PC-9 (cell line): ENCODE results near the gene SLC39A9. TPM values are rescaled to one million over a fixed set of nuclear protein-coding genes. Genes with fewer than 3 reads are reported as not detected.

Experiments
- BruUV-seq: library from RNA; stranded (reverse); fragments of 400-500 nt; replicated peaks from 2 replicates; lab custom pipeline; 2021; lab: Mats Ljungman, UMichigan
- CTCF ChIA-PET: fragments of 300-600 bp; sonication (Branson Sonifier 250); formaldehyde crosslinking; loops from one replicate; lab custom pipeline; 2022; ENCODE audit warnings: antibody characterized with exemption; lab: Charles Lee
- POLR2A ChIA-PET: fragments of 300-600 bp; sonication (Branson Sonifier 250); formaldehyde crosslinking; loops from one replicate; lab custom pipeline; 2022; ENCODE audit warnings: antibody characterized with exemption; ENCODE audit not compliant: unreplicated experiment; lab: Charles Lee
- DNase-seq, 2 experiments: peaks; one replicate each; pipeline versions ENCODE4 v3.0.0 to v3.0.0-alpha.2; 2015 to 2022; ENCODE audit warnings: mixed read lengths in 1 of 2
- H2AFZ ChIP-seq: fragments of 200-600 bp; sonication (generic); 2 replicates; pipeline ENCODE4 v1.8.1; 2017; ENCODE audit warnings: antibody characterized with exemption
- H3F3A ChIP-seq: fragments of 200-600 bp; sonication (generic); 2 replicates; pipeline ENCODE4 v1.8.1; 2017; ENCODE audit warnings: antibody characterized with exemption, mild to moderate bottlenecking, low read depth; ENCODE audit not compliant: insufficient read depth
- H3K27ac ChIP-seq: fragments of 200-600 bp; sonication (generic); 2 replicates; pipeline ENCODE4 v1.6.1; 2016; ENCODE audit warnings: mixed run types
- H3K27me3 ChIP-seq: fragments of 200-600 bp; sonication (generic); 2 replicates; pipeline ENCODE4 v1.6.1; 2016; ENCODE audit warnings: low read depth, mixed run types; ENCODE audit not compliant: insufficient read depth
- H3K36me3 ChIP-seq: fragments of 200-600 bp; sonication (generic); 2 replicates; pipeline ENCODE4 v1.6.1; 2016; ENCODE audit warnings: low read depth, mixed run types
- H3K4me1 ChIP-seq: fragments of 200-600 bp; sonication (generic); replicated peaks from 2 replicates; pipeline ENCODE4 v1.6.1; 2016; ENCODE audit warnings: mixed run types; ENCODE audit not compliant: insufficient read depth
- H3K4me2 ChIP-seq: fragments of 200-600 bp; sonication (generic); 2 replicates; pipeline ENCODE4 v1.6.1; 2017; ENCODE audit warnings: mixed run types
- H3K4me3 ChIP-seq: fragments of 200-600 bp; sonication (generic); 2 replicates; pipeline ENCODE4 v1.6.1; 2016; ENCODE audit warnings: mixed run types
- H3K79me2 ChIP-seq: fragments of 200-600 bp; sonication (generic); 2 replicates; pipeline ENCODE4 v1.6.1; 2017; ENCODE audit warnings: low read depth, mixed run types
- H3K9me2 ChIP-seq: fragments of 200-600 bp; sonication (generic); 2 replicates; pipeline ENCODE4 v1.8.1; 2017; ENCODE audit warnings: mild to moderate bottlenecking; ENCODE audit not compliant: insufficient read depth
- H3K9me3 ChIP-seq: fragments of 200-600 bp; sonication (generic); 2 replicates; pipeline ENCODE4 v1.8.1; 2016; ENCODE audit warnings: low read depth; ENCODE audit not compliant: insufficient read depth
- H4K20me1 ChIP-seq: fragments of 200-600 bp; sonication (generic); 2 replicates; pipeline ENCODE4 v1.8.1; 2017; ENCODE audit not compliant: insufficient read depth
- EZH2 ChIP-seq: fragments of 200-600 bp; sonication (generic); IDR thresholded peaks from 2 replicates; pipeline ENCODE4 v1.8.0; 2017; ENCODE audit warnings: antibody characterized with exemption, low read depth
- intact Hi-C: fragments of 100-400 bp; cut with micrococcal nuclease; formaldehyde crosslinking; loops from one replicate; pipeline ENCODE4 v1.10.0; 2022; ENCODE audit not compliant: unreplicated experiment
- total RNA-seq: library from RNA; stranded (reverse); gene quantifications from 2 replicates; pipeline ENCODE4 v1.2.3, GENCODE V29; 2021
- TF ChIP-seq, protein P1 (sequence below): fragments of 200-600 bp; sonication (generic); conservative IDR thresholded peaks from 2 replicates; pipeline ENCODE4 v1.6.1; 2017; ENCODE audit warnings: mixed run types, antibody characterized with exemption, mild to moderate bottlenecking, moderate library complexity

SLC39A9 gene
- total RNA-seq, 1 experiment from 2014 or later = 95.1 TPM

DNA sequence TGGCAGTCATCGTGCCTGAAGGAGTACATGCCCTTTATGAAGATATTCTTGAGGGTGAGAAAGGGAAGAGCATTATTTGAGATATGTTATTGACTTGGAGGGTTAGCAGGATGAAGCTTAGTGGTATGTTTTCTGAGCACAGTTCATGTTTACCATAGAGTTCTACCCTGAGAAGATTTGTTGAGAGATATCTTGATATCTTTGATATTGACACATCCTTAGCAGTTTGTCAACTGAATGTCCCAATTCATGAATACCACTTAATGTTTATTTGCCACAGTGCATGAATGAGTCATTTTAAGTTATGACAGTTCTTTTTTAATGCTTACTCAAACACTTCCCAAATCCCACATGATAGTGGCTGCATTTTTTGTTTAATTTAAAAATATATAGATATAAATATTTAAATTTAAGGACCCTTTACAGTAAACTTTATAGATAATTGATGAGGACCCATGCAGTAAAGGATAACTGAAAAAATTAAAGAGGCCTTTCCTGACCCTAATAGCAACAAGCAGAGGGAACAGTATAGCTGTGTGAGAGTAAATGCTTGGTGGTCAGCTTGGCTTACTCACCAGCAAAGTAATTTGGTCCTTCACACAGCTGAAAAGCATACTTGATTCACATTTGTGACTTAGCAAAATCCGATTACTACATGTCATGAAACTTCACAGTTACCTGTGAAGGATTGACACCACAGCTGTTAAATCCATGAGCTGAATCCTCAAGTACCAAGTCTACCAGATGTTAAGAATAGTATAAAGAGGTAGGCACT, 25.8 kb downstream of the SLC39A9 start:
- H3K79me2 ChIP-seq = peaks cover 35% of the 10 kb centered on the region

DNA sequence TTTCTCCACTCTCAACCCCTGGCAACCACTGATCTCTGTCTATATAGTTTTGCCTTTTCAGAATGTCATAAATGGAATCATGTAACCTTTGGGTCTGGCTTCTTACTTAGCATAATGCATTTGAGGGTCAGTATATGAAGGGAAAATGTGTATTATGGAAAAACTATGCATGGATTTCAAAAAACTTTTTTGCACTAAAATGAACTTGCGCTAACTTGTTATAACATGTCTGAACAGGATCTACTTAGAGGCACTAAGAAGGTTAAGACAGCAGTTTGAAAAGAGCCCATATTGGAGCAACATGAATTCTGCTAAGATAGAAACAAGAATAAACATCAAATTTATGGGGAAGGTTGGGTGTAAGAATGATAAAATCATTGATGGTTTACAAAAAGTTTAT, 29.1 kb downstream of the SLC39A9 start:
- Histone ChIP-seq H4K20me1 (peaks cover 28% of the 10 kb centered on the region), H3K79me2 (peaks cover 29% of the 10 kb centered on the region), H2AFZ (no peak overlapping the region), H3K4me1 (no peaks in the 10 kb centered on the region), H3F3A (no peaks in the 10 kb centered on the region), H3K36me3 (peaks cover 19% of the 10 kb centered on the region; the same call in 1 of the 2 replicates), H3K4me2 (no peak overlapping the region), H3K27me3 (no peaks in the 10 kb centered on the region), H3K9me3 (no peaks in the 10 kb centered on the region), H3K27ac (no peak overlapping the region), H3K9me2 (no peaks in the 10 kb centered on the region), H3K4me3 (no peak overlapping the region)
- intact Hi-C loops = no loop called here
- no peak for DNase-seq
- ChIA-PET CTCF (no interaction called here), POLR2A (no interaction called here)
- no TSS peak for BruUV-seq
- TF ChIP-seq, protein P1, sequence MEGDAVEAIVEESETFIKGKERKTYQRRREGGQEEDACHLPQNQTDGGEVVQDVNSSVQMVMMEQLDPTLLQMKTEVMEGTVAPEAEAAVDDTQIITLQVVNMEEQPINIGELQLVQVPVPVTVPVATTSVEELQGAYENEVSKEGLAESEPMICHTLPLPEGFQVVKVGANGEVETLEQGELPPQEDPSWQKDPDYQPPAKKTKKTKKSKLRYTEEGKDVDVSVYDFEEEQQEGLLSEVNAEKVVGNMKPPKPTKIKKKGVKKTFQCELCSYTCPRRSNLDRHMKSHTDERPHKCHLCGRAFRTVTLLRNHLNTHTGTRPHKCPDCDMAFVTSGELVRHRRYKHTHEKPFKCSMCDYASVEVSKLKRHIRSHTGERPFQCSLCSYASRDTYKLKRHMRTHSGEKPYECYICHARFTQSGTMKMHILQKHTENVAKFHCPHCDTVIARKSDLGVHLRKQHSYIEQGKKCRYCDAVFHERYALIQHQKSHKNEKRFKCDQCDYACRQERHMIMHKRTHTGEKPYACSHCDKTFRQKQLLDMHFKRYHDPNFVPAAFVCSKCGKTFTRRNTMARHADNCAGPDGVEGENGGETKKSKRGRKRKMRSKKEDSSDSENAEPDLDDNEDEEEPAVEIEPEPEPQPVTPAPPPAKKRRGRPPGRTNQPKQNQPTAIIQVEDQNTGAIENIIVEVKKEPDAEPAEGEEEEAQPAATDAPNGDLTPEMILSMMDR = no peak
- no peak for TF ChIP-seq EZH2

More for the DNA sequence above, 25.8 kb downstream of the SLC39A9 start:
- BruUV-seq = no TSS peak
- Histone ChIP-seq H3K4me3 (no peak overlapping the region), H3K27ac (no peak overlapping the region), H3F3A (no peaks in the 10 kb centered on the region), H3K4me2 (no peak overlapping the region), H3K36me3 (peaks cover 19% of the 10 kb centered on the region; the same call in 1 of the 2 replicates), H2AFZ (no peak overlapping the region), H4K20me1 (peaks cover 31% of the 10 kb centered on the region), H3K4me1 (no peaks in the 10 kb centered on the region), H3K9me3 (no peaks in the 10 kb centered on the region), H3K9me2 (no peaks in the 10 kb centered on the region), H3K27me3 (no peaks in the 10 kb centered on the region)
- CTCF ChIA-PET = no interaction called here
- DNase-seq = peak in 1 of 2 experiments; percentile 45
- intact Hi-C loops = no loop called here
- no peak for TF ChIP-seq EZH2
- TF ChIP-seq, protein P1 = no peak
- POLR2A ChIA-PET = interaction anchor here (0.7 kb wide), 1 partner anchor 37 kb away, joined by 3 read pairs; no protein-coding TSS in a partner anchor

DNA sequence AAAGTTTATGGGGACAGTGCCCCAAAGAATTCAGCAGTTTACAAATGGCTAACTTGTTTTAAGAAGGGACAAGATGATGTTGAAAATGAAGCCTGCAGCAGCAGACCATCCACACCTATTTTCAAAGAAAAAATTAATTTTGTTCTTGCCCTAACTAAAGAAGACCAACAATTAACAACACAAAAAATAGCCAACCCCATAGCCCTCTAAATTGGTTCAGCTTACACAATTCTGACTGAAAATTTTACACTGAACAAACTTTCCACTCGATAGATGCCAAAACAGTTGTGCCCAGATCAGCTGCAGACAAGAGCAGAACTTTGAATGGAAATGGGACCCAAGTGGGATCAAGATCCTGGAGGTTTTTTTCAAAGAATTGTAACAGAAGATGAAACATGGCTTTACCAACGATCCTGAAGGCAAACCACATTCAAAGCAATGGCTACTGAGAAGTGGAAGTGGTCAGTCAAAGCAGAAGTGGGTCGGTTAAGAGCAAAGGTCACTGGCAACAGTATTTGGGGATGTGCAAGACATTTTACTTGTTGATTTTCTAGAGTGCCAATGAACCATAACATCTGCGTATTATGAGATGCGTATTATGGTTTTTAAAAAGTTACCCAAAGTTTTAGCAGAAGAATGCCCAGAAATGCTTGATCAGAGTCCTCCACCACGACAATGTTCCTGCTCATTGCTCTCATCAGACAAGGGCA, 30.0 kb downstream of the SLC39A9 start:
- H3K4me2 ChIP-seq = no peak overlapping the region
- H3K9me3 ChIP-seq = no peaks in the 10 kb centered on the region
- H3K4me1 ChIP-seq = no peaks in the 10 kb centered on the region
- no peaks in the 10 kb centered on the region for H3K27me3 ChIP-seq
- H2AFZ ChIP-seq = no peak overlapping the region
- intact Hi-C loops = no loop called here
- H3F3A ChIP-seq = no peaks in the 10 kb centered on the region
- peaks cover 25% of the 10 kb centered on the region for H4K20me1 ChIP-seq
- CTCF ChIA-PET = no interaction called here
- POLR2A ChIA-PET = interaction anchor here (0.7 kb wide), 1 partner anchor 19 kb away, joined by 5 read pairs; no protein-coding TSS in a partner anchor
- H3K9me2 ChIP-seq = no peaks in the 10 kb centered on the region
- no peak overlapping the region for H3K27ac ChIP-seq
- H3K4me3 ChIP-seq = no peak overlapping the region
- no peak for DNase-seq
- peaks cover 34% of the 10 kb centered on the region for H3K79me2 ChIP-seq
- peaks cover 19% of the 10 kb centered on the region; the same call in 1 of the 2 replicates for H3K36me3 ChIP-seq
- TF ChIP-seq EZH2 = no peak
- TF ChIP-seq, protein P1 = no peak
- no TSS peak for BruUV-seq
